Amygdala (tissue), 56 donors: Measurements from ENCODE around the gene TAF11.
A peak's percentile ranks its signal among the peaks of the same experiment; 100 is the strongest.
"Not testable (repeated sequence)": the region's sequence is repeated elsewhere in the genome, so short reads cannot be mapped to it uniquely, and the experiment has no call there.

Source experiments
- DNase-seq, 56 donors: peaks; one replicate each; lab custom pipeline; 2025; lab: John Stamatoyannopoulos, UW

TAF11 gene

GRCh38 chr6:34887753-34888513 lies at the start of gene TAF11:
Gene TAF11 (minus strand): TSS chr6:34888042. CDS start chr6:34887957, 85 bp downstream.
- DNase-seq = peak; percentile 57 to 94 (median 84)

GRCh38 chr6:34934516-34934915 lies 46.7 kb upstream of the TAF11 start:
- peak in 7 of 56 donors; percentile 3 to 33 (median 11) for DNase-seq

GRCh38 chr6:34932202-34932601 lies 44.4 kb upstream of the TAF11 start:
- DNase-seq = not testable (repeated sequence)

- DNase-seq = no peak
Observed at GRCh38 chr6:34930221-34930620, 42.4 kb upstream of the TAF11 start.

- DNase-seq = no peak
Observed at GRCh38 chr6:34929241-34929978, 41.6 kb upstream of the TAF11 start.

GRCh38 chr6:34928695-34929094 lies 40.9 kb upstream of the TAF11 start:
- no peak for DNase-seq

- DNase-seq = no peak
Observed at GRCh38 chr6:34928220-34928619, 40.4 kb upstream of the TAF11 start.

GRCh38 chr6:34926655-34927054 lies 38.8 kb upstream of the TAF11 start:
- no peak for DNase-seq

GRCh38 chr6:34924831-34925625 lies 37.2 kb upstream of the TAF11 start:
- DNase-seq = no peak

GRCh38 chr6:34922177-34922663 lies 34.4 kb upstream of the TAF11 start:
- DNase-seq = no peak

GRCh38 chr6:34920097-34920496 lies 32.3 kb upstream of the TAF11 start:
- no peak for DNase-seq

GRCh38 chr6:34919651-34920050 lies 31.8 kb upstream of the TAF11 start:
- DNase-seq = no peak

- DNase-seq = no peak
Observed at GRCh38 chr6:34917626-34918285, 29.9 kb upstream of the TAF11 start.

GRCh38 chr6:34916348-34916967 lies 28.6 kb upstream of the TAF11 start:
- no peak for DNase-seq

- DNase-seq = no peak
Observed at GRCh38 chr6:34914358-34914757, 26.5 kb upstream of the TAF11 start.

GRCh38 chr6:34912715-34913464 lies 25.0 kb upstream of the TAF11 start:
- DNase-seq = no peak

- DNase-seq = no peak
Observed at GRCh38 chr6:34911822-34912221, 24.0 kb upstream of the TAF11 start.

GRCh38 chr6:34909320-34909883 lies 21.6 kb upstream of the TAF11 start:
- DNase-seq = no peak

GRCh38 chr6:34908194-34908593 lies 20.4 kb upstream of the TAF11 start:
- DNase-seq = no peak
